UCSD-AML1 (cell line): Measurements from ENCODE around the gene ST6GALNAC2.

Source experiments
- DNase-seq: peaks from one replicate; lab custom pipeline; 2025; ENCODE audit not compliant: unreplicated experiment; lab: John Stamatoyannopoulos, UW

Gene ST6GALNAC2

DNA sequence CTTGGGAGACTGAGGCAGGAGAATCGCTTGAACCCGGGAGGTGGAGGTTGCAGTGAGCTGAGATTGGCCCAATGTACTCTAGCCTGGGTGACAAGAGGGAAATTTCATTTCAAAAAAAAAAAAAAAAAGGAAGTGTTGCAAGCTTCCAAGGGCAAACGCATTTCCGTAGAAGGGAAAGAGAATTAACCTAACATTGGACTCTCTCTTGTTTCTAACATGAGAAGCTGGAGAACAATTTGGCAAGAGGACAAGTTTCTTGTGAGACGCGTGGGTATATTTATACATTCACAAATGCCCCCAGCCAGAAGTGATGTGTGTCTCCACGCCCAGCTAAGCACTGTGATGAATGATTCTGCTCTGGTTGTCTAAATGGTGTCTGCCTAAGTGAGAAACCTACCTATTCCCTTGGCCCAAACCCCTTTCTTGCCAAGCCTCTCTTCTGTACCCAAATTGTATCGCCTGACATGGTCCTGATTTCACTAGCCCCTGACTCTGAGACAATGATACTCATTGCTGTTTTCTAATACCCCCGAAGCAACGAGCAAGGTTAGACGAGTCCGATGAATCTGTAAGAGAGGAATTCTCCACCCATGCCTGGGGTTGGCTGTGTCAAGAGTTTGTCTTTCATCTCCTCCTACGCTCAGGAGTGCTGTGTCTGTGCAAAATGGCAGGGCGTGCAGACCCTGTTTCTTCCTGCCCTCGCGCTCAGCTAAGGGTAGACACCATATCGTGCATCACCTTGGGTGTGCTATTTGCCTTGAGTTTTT lies 14.2 kb upstream of the ST6GALNAC2 start:
- DNase-seq: no peak

DNA sequence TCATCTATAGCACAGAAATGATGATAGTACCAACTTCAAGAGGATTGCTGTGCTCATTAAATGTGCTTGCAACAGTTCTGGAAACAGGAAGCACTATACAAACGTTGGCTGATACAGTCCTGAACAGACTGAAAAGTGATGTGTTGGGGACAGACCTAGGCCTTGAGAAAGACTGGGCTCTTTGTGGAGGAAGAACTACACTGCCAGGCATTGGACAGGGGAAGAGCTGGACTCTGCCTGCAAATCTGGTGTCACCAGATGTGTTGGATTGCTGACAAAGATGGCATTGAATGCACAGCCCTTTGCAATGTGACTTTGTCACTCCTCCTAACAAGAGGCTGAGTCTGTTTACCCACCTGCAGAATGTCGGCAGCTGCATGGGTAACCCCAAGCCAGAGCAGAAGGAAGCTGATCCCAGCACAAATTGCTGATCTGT lies 12.4 kb upstream of the ST6GALNAC2 start:
- DNase-seq: no peak

DNA sequence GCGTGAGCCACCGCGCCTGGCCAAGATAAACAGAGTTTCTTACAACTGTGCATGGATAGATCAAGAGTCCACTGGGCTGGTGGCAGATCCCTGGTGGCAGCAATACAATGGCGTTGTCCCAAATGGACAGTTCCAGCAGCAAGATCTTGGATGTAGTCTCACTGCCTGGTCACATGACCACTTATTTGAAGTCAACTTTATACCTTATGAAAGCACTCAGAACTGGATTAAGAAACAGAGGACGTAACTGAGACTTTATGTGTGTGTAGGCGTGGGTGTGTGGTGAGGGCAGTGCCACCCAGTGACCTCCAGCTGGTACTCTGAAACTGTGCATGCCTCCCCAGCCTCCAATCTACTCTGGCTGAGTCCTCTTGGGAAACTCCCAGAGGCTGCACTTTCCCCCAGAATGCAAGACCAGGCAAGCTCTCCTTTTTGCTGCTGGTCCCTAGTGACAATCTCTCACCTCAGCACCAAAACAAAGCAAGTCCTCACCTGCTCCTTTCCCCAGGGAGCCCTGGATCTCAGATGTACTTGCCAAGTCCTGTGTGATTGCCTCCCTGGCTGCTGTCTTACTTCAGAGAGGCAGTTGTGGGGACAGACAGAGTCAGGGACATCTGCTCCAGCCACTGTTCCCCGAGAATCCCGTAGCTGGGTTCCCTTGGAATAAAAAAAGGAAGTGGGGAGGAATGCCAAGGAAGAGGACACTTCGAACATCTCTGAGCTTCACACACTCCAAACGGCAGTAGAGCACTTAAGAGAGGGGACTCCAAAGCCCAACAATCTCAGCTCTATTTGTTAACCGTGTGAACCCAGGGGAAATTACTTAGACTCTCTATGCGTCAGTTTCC lies 11.7 kb upstream of the ST6GALNAC2 start:
- DNase-seq: no peak

DNA sequence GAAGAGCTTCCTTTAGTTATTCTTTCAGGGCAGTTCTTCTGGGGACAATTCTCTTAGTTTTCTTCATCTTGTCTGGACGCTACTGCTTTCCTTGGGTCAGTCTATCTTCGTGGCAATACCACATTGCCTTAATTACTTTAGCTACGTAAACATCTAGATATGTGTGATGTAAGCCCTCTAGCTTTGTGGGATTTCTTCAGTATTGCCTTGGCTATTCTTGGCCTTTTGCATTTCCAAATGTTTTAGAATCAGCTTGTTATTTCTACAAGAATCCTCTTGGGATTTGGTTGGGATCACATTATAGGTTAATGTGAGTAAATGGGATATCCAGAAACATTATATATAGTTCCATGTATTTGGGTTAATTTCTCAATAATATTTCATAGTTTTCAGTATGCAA lies 9.0 kb upstream of the ST6GALNAC2 start:
- DNase-seq: no peak

DNA sequence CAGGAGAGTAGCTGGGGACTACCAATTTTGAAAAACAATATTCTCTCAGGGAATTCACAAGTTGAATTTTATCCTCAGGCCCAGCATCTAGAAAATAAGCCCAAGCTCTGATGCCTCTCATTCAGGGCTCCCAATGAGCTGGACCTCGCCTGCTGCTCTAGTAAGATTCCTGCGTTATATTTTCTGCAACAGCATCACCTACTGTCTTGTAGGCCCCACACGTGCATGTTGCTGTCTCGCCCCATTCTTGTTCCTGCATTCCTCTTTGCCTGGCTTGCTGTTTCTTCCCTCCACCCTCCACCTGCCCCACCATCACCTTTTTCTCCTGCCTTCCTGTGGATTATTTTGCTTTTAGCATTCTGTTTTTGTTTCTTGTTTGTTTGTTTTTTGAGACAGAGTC lies 8.3 kb upstream of the ST6GALNAC2 start:
- DNase-seq: no peak

DNA sequence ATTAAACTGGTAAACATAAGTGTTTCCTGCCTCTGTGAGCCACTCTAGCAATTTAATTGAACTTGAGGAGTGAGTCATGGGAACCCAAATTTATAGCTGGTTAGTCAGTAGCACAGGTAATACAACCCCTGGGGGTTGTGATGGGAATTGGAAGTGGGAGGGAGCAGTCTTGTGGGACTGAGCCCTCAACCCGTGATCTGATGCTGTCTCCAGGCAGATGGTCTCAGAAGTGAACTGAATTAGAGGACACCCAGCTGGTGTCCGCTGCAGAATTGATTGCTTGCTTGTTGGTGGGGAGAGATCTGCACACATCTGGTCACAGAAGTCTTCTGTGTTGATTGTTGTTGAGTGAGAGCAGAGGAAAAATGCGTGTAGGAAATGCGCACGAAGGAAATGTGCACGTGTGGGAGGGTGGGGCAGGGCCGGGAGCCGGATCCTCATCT lies 7.7 kb upstream of the ST6GALNAC2 start:
- no peak for DNase-seq

DNA sequence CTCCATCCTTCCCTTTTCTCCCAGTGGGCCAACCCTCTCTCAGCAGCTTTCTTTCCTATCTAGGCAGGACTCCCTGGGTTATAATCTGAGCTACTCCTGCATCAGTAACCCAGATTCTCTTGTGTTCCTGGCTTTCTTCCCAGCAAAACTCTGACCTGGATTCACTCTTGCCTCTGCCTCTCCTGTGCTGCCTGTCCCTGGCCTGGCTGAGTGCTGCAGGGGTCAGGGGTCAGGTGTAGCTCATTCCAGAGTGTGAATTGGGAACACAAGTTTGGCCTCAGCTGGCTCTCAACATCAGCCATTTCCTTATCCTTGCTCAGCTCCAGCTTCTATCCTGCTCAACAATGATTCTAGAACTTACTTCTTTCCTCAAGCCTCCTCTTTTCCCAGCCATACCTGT lies 2.5 kb upstream of the ST6GALNAC2 start:
- DNase-seq: no peak

DNA sequence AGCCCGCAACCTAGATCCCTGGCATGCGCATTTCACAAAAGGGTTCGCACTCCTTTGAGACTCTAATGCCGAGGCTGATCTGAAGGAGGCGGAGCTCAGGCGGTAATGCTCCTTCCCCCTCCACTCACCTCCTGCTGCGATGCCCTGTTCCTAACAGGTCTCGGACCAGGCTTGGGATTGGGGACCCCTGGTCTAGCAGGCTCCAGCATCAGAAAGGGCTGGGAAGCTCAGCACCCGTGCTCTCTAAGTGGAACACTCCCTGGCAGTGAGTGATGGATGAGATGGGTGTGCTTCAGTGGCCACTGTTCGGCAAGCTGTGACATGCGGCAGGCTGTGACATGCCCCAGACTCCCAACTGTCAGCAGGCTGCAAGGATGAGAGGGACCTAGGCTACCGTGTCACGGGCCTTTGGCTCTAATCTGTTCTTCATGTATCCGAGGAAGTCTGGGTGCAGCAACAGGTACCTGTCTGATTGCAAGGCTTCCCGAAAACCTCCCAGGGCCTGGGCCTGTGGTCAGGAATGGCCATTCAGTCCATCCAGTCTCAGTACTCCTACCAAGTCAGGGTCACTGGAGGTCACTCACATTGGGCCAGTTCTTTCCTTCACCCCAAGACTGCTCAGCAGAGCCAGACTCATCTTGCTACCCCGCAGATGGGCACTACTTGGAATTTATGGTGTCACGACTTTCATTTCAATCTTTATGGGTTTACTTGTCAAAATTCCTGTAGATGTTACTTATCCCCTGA lies 1.3 kb upstream of the ST6GALNAC2 start:
- no peak for DNase-seq

DNA sequence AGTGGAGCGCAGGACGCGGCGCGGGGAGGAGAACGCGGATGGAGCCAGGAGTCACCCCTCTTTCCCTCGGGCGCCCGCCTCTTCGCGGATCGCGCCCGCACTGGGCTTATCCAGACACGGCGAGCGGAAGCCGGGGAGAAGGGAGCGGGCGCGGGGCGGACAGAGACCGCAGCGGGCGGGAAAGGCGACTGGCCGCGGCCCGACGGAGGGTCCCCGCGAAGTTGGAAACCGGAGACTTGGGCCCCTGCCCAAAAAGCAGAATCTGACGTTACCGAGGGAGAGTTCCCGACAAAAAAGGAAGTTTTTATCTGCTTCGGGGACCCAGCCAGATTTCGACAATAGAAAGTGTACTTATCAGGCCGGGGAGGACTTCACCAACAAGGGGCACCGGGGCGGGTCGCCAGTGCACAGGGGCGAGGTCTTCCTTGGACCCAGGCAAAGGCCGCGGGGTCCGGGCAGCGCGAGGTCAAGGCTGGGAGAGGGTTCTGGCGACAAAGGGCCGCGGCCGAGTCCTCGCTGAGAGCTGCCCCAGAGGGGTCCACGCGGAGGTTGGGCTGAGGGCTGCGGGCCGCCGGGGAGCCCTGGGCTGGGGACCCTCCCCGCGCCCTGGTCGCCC lies 519 bp downstream of the ST6GALNAC2 start:
- DNase-seq: no peak

DNA sequence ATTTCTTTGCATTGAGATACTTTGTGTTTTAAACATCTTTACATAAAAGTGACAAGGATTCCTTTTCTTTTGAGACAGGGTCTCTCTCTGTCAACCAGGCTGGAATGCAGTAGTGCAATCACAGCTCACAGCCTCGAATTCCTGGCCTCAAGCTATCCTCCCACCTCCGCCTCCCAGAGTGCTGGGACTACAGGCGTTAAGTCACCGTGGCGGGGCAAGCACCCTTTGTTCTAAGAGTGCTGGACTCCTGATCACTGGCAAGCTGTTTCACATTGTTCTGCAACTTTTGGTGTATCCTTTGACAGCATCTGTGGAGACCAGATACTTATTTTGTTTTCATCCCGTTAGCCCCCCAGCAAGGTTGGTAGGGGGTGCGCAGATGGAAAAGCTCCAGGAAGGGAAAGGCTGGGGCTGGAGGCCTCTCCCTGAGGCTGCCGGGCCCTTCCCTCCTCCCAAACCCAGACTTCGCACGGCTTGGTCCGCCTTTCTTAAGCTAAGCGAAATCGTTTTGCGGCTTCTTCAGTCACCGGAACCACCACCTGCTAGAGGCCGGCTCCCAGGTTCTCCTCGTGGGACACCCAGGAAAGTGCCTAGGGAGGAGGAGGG lies 1.1 kb downstream of the ST6GALNAC2 start:
- no peak for DNase-seq

DNA sequence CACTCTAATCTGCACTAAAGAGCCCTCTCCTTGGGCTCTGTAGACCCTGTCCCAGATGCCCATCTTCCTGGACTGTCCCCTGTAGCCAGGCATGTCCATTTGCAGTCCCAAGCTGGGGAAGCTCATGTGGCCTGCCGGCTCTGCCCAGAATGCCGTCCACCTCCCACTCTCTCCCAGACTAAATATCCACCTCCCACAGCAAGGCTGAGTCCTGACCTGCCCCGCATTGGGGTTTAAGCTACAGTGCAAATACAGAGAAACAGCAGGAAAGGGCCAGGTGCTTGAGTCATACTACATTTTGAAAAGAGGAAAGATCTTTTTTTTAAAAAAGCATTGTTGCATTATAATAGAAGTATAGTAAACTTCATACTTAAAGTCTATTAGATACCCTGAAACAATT lies 3.0 kb downstream of the ST6GALNAC2 start:
- DNase-seq: no peak

DNA sequence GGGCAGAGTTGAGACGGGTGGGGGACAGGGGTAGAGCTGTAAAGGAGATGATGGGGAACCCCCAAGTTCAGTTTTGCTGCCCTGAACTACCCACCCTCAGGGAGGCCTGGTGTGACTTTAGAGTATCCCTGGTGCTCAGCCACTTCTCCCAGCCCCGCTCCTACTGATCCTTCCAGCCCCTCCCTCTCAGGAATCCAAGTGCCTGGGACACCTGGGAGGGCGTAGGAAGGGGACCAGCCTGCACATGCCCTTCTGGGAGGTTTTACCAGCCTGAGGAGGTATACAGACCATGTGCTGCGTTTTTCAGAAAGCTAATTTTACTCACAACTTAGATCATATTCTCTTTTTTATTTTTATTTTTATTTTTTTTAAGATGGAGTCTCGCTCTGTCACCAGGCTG lies 4.1 kb downstream of the ST6GALNAC2 start:
- DNase-seq: no peak

DNA sequence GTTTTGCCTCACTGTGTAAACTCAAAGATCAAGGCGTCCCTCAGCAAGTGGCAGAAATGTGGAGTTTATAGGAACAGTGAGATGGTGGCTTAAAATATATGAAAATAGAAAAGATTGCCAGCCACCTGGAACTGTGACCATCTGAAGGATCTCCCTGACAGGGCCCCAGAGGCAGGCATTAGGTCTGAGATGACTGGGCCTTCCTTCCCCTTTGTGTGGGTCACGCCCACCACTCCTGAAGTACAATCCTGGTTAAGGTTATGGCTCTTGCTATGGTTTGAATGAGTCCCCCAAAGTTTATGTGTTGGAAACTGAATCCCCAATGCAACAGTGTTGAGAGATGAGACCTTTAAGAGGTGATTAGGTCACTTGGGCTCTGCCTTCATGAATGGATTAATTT lies 6.4 kb downstream of the ST6GALNAC2 start:
- no peak for DNase-seq

DNA sequence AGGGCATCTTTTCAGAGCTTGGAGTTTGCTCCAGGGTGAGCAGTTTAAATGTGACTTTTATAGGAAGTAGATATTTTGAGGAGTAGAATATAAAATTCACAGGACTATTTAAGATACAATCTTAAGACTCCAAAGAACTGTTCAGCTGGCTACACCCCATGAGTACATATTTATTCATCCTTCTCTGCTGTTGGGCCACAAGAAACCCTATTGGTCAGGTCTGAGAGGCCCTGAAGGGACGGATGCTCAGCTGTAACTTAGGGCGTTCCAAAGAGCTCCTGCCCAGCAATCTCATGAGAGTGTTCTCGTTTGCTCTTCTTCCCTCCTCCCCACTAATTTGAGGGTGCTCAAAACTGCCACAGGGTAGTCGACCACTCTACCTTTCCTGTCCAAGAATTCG lies 7.3 kb downstream of the ST6GALNAC2 start:
- no peak for DNase-seq

DNA sequence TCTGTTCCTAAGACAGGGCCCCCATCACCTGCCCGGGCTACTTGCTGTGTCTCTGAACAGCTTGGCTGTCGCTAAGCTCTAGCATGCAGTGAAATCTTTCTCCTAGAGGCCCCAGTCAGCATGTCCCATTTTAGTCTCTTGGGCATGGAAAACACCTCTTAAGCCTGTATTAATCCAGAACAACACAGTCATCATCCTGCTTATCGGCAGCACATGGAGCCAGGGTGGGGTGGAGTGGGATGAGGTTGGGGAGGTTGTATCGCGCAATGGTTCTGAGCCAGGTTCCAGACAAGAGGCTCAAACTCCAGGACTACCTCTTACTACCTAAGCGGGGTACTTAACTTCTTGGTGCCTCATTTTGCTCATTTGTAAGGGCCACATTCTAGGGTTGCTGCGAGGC lies 7.8 kb downstream of the ST6GALNAC2 start:
- DNase-seq: no peak

DNA sequence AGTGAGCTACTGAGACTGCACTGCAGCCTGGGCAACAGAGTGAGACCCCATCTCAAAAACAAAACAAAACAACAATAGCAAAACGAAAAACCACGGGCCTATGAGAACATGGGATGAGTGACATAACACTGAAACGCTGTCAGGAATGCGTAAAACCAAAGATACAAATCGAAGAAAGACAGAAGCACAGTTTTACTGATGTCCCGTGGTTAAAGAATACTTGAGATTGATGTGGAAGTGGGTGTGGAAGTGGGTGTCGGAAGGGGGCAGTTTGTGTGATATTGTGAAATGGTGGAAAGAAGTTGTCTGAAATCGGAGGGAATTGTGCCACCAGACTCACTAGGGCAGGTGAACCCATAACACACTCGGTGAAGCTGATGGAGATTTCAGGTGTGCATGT lies 9.5 kb downstream of the ST6GALNAC2 start:
- DNase-seq: no peak

DNA sequence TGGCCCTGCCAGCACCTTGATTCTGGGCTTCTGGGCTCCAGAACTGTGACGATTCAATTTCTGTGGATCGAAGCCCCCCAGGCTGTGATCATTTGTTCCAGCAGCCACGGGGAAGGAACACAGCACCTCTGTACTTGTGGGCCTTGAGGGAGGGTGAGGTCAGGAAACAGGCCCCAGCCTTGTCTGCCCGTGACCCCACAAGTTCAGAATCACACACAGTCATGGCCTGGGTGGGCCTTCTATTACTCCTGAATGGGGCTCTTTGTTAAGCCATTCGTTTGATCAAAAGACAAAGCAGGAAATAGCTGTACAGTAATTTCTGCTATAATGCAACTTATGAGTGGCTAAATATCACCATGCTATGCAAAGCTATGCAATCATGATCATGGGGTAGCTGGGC lies 10.1 kb downstream of the ST6GALNAC2 start:
- DNase-seq: no peak

DNA sequence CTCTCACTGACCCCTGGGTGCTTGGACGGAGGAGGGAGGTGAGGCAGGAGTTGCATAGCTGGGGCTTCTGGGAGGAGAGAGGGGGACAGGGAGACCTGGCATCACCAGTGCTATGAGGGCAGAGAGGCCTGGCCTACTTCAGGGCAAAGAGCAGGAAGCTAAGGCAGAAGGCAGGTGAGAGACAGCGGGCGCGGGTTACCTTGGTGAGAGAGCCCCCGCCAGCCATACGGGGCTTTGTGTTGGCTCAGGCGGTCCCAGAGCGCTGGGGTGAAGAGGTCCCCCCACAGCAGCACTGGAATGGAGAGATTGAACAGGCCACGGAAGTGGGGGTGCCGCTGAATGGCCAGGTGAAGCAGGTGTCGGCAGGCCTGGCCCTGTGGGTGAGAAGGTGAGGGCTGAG lies 11.5 kb downstream of the ST6GALNAC2 start:
- DNase-seq: no peak

DNA sequence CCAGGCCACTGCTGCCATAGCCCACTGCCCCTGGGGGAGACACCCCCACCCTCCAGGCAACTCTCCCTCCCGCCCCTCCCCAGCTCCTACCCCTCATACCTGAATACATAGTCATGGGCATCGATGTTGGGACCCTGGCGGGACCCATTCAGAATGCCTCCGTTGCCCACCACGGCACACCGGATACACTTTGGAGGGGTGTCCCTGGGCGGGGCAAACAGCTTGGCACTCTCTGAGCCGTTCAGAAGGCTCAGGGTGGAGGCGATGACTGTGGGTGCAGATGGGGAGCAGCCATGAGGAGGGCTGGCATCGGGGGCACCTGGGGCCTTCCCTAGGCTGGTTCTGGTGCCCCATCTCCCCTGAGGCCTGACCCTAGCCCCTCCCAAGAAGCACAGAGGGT lies 12.6 kb downstream of the ST6GALNAC2 start:
- DNase-seq: no peak

DNA sequence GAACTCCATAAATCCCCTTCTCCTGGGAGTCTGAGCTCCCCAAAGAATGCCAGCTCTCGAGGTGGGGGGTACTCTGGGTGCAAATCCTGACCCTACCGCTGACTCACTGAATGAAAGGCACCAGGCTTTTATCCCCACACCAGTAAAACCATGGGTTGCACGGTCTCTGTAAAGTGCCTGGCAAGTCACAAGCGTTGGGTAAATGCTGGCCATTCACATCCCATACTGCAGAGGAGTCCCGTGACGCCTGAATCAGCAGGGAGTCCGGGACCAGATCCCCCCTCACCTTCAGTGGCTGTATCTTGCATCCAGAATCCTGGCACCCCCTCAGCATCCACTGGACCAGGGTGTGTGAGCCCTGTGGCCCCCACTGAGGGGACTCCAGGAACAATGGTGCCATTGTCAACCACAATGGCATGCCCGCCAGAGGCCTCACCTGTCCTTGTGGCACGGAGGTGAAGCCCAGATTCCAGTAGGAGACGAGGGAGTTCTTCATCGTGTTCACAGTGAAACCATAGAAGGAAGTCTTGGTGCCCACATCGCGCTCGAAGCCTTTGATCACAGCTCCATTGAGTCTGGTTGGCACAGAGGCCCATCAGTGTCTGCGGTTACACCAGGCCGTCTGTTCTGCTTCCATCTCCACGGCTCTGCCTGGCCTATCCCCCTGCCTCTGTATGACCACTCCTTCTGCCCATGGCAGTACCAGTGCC lies 13.3 kb downstream of the ST6GALNAC2 start:
- no peak for DNase-seq
